Lung microvascular endothelial cell (primary cell): ENCODE measurements around the gene AJAP1. TPM values are rescaled to one million over a fixed set of nuclear protein-coding genes. Genes with fewer than 3 reads are reported as not detected.

Source experiments
- DNase-seq, 2 donors: peaks; one replicate each; pipeline versions ENCODE4 v3.0.0 to v3.0.0-alpha.2; 2010; ENCODE audit warnings: low read depth in 2 of 2
- total RNA-seq: library from RNA; depleted of rRNA; stranded (reverse); fragments of >200 nt; gene quantifications from 2 replicates; pipeline ENCODE4 v1.2.1, GENCODE V29; 2014

The AJAP1 gene
- total RNA-seq, 1 donor from 2014 or later = not detected

- no peak for DNase-seq
Measured at GRCh38 chr1:4730078-4730477, 75.7 kb downstream of the AJAP1 start.

GRCh38 chr1:4733446-4734177, 79.2 kb downstream of the AJAP1 start:
- DNase-seq = no peak

- DNase-seq = no peak
Measured at GRCh38 chr1:4734219-4734618, 79.8 kb downstream of the AJAP1 start.

GRCh38 chr1:4734791-4735190, 80.4 kb downstream of the AJAP1 start:
- no peak for DNase-seq

GRCh38 chr1:4736254-4736653, 81.8 kb downstream of the AJAP1 start:
- DNase-seq = no peak

- no peak for DNase-seq
Measured at GRCh38 chr1:4741876-4742423, 87.5 kb downstream of the AJAP1 start.

GRCh38 chr1:4743978-4744750, 89.8 kb downstream of the AJAP1 start:
- no peak for DNase-seq

GRCh38 chr1:4745560-4745959, 91.2 kb downstream of the AJAP1 start:
- no peak for DNase-seq

- DNase-seq = no peak
Measured at GRCh38 chr1:4749406-4749805, 95.0 kb downstream of the AJAP1 start.

GRCh38 chr1:4750177-4750576, 95.8 kb downstream of the AJAP1 start:
- DNase-seq = no peak

GRCh38 chr1:4752059-4752458, 97.7 kb downstream of the AJAP1 start:
- no peak for DNase-seq

- DNase-seq = no peak
Measured at GRCh38 chr1:4754816-4755215, 100.4 kb downstream of the AJAP1 start.

- DNase-seq = no peak
Measured at GRCh38 chr1:4755301-4755845, 101.0 kb downstream of the AJAP1 start.

GRCh38 chr1:4755864-4756504, 101.6 kb downstream of the AJAP1 start:
- DNase-seq = no peak

- DNase-seq = no peak
Measured at GRCh38 chr1:4756851-4757580, 102.6 kb downstream of the AJAP1 start.

GRCh38 chr1:4759671-4760070, 105.3 kb downstream of the AJAP1 start:
- DNase-seq = no peak

- DNase-seq = no peak
Measured at GRCh38 chr1:4760088-4760487, 105.7 kb downstream of the AJAP1 start.

- no peak for DNase-seq
Measured at GRCh38 chr1:4761324-4761723, 106.9 kb downstream of the AJAP1 start.

GRCh38 chr1:4762146-4762545, 107.7 kb downstream of the AJAP1 start:
- DNase-seq = no peak

GRCh38 chr1:4767308-4767707, 112.9 kb downstream of the AJAP1 start:
- no peak for DNase-seq

- no peak for DNase-seq
Measured at GRCh38 chr1:4768553-4768952, 114.1 kb downstream of the AJAP1 start.
